Measurements from ENCODE around the gene PRXL2C. TPM values are rescaled to one million over a fixed set of nuclear protein-coding genes. Genes with fewer than 3 reads are reported as not detected.

The PRXL2C gene
- total and polyA plus RNA-seq, 2 of the 13 experiments (the other 11 are each of a cell fraction or from before 2014, with no cell fraction given): 11.0 to 13.2 TPM

DNA sequence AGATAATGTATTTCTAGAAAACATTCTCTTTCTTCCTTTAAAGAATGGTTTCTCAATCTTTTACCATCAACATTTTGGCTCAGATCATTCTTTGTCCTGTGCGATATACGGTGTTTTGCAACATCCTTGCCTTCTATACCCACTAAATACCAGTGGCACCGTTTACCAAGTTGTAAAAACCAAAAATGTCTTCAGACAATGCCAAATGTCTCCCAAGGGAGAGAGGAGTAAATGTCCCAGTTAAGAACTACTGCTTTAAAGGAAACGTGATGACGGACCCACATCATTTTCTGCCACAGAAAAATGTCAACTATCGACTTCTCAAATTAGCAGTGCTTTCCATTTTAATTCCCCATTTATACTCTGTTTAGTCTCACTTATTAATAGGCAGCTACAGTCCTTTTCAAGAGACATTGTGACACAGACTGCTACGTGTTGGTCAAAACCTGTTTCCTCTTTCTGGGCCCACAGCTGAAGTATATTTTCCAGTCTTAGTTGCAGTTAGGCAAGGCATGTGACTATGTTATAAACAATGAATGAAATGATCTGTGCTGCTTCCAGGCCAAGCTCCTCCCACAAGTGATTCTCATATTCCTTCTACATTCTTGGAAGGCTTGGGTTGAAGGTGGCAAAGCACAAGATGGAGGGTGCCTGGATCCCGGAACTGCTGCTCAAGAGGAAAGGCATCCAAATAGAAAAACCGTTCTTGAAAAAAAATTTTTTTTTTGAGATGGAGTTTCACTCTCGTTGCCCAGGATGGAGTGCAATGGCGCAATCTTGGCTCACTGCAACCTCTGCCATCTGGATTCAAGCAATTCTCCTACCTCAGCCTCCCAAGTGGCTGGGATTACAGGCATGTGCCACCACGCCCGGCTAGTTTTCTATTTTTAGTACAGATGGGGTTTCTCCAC, 8.8 kb downstream of the PRXL2C start:
- ATAC-seq (no peak), DNase-seq (ENCODE audit: low spot score) (no peak), FAIRE-seq (no peak)
- no peak overlapping the region for H2AFZ ChIP-seq (ENCODE audit: low read length)
- intact Hi-C loops (cut with micrococcal nuclease; ENCODE audit: unreplicated experiment) (no loop called here), in situ Hi-C loops (cut with HindIII; ENCODE audit: extremely low pct_ligation_motif_present, low pct_unique_long_range_greater_than_20kb) (no loop called here)
- no TSS peak for BruUV-seq (replicated peaks)
- POLR2A ChIA-PET: no interaction called here
- no peaks in the 10 kb centered on the region for H3K79me2 ChIP-seq (ENCODE audit: insufficient read depth, low read length)
- no peaks in the 10 kb centered on the region for H3K9me3 ChIP-seq (ENCODE audit: low read length)
- H3K9ac ChIP-seq (ENCODE audit: insufficient read depth, low read depth, low read length): no peak overlapping the region
- H3K4me2 ChIP-seq (ENCODE audit: low read depth, low read length): no peak overlapping the region
- H3K36me3 ChIP-seq (replicated peaks in 1 of 2; ENCODE audit: control insufficient read depth in 1 of 2, insufficient read depth in 2 of 2, low read length in 2 of 2): peaks cover 3 to 35% of the 10 kb centered on the region in 2 experiments; a peak in 4 of 5 replicates
- H3K4me1 ChIP-seq (ENCODE audit: insufficient read depth, low read length): peaks cover 17% of the 10 kb centered on the region
- 96% methylated on average over 13 of the region's 13 CpGs for WGBS (ENCODE audit: low lambda C conversion rate)
- TF ChIP-seq, protein P1, sequence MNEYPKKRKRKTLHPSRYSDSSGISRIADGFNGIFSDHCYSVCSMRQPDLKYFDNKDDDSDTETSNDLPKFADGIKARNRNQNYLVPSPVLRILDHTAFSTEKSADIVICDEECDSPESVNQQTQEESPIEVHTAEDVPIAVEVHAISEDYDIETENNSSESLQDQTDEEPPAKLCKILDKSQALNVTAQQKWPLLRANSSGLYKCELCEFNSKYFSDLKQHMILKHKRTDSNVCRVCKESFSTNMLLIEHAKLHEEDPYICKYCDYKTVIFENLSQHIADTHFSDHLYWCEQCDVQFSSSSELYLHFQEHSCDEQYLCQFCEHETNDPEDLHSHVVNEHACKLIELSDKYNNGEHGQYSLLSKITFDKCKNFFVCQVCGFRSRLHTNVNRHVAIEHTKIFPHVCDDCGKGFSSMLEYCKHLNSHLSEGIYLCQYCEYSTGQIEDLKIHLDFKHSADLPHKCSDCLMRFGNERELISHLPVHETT (CRISPR knock-in tag; conservative IDR thresholded peaks at IDR 0.05): no peak
- TF ChIP-seq HMG20A (CRISPR knock-in tag; IDR thresholded peaks at IDR 0.05; ENCODE audit: borderline replicate concordance): no peak
- no peak for TF ChIP-seq MZF1 (CRISPR knock-in tag; IDR thresholded peaks at IDR 0.05; ENCODE audit: borderline replicate concordance)
- TF ChIP-seq LRRFIP1 (CRISPR knock-in tag; conservative IDR thresholded peaks at IDR 0.05): no peak
- TF ChIP-seq KLF9 (CRISPR knock-in tag; IDR thresholded peaks at IDR 0.05; ENCODE audit: low read depth): no peak
- no peak for TF ChIP-seq HCFC1 (IDR thresholded peaks at IDR 0.05; ENCODE audit: low read depth, low read length)
- no peak for TF ChIP-seq ZSCAN25 (CRISPR knock-in tag; IDR thresholded peaks at IDR 0.05)
- TF ChIP-seq YEATS2 (CRISPR knock-in tag; IDR thresholded peaks at IDR 0.05; ENCODE audit: borderline replicate concordance): no peak
- TF ChIP-seq ZBTB8A (CRISPR knock-in tag; IDR thresholded peaks at IDR 0.05; ENCODE audit: borderline replicate concordance, low read depth): no peak
- no peak for TF ChIP-seq ZNF264 (CRISPR knock-in tag; IDR thresholded peaks at IDR 0.05)
- no peak for TF ChIP-seq POLR2G (IDR thresholded peaks at IDR 0.05; ENCODE audit: low read depth, low read length)
- TF ChIP-seq RCOR2 (CRISPR knock-in tag; IDR thresholded peaks at IDR 0.05): no peak
- TF ChIP-seq ZNF30 (CRISPR knock-in tag; IDR thresholded peaks at IDR 0.05): no peak
- TF ChIP-seq CBX5 (CRISPR knock-in tag; IDR thresholded peaks at IDR 0.05; ENCODE audit: borderline replicate concordance): no peak
- no peaks in the 10 kb centered on the region for H3K27me3 ChIP-seq (ENCODE audit: control insufficient read depth in 1 of 2, insufficient read depth in 2 of 2, low read length in 2 of 2)
- CTCF ChIA-PET (ENCODE audit: low intra/inter-chr PET ratio, low total read pairs): no interaction called here
- H3K27ac ChIP-seq (ENCODE audit: extremely low read length, insufficient read depth, low read length): no peak overlapping the region
- no peaks in the 10 kb centered on the region for H4K20me1 ChIP-seq (ENCODE audit: insufficient read depth, low read length)
- H3K4me3 ChIP-seq (replicated peaks in 1 of 3; ENCODE audit: insufficient read depth in 1 of 3, low read depth in 2 of 3, low read length in 3 of 3): no peak overlapping the region
